ENCODE measurements around the gene PIEZO1. TPM values are rescaled to one million over a fixed set of nuclear protein-coding genes. Genes with fewer than 3 reads are reported as not detected.

The PIEZO1 gene
- total RNA-seq, 2 experiments from 2014 or later, result 269 to 347 TPM

DNA sequence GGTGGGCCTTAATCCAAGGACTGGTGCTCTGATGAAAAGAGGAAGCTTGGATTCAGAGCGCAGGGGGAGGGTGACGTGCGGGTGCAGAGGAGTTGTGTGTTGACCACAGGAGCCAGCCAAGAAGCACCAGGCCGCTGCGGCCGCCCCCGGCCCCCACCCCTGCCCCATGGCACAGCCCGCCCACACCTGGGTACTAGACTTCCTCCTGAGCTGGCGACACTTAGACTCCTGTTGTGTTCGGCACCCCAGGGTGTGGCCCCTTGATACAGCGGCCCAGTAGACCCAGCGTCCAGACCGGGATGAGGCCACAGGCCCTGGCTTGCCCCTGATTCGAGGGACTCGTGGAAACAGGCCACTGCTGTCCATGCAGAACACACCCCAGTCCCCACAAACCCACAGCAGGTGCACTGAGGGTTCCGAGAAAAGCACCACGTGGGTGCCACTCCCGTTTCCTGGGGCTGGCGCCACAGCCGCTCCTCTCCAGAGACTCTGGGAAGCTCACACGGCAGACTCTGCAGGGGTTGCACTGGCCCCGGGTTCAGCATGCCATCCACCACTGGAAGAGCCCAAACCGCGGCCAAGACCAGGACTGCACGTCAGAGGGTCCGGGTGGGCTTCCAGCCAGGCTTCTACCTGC, 93.0 kb downstream of the PIEZO1 start:
- CTCF ChIA-PET, result interaction anchor here (2.5 kb wide), 1 partner anchor 10 kb away, joined by 6 read pairs; no protein-coding TSS in a partner anchor
- DNase-seq (peak; percentile 68), ATAC-seq (peak; percentile 55)
- Mint-ChIP-seq H3K27ac (peak overlapping the region; percentile 75), H3K4me1 (peaks cover 36% of the 10 kb centered on the region), H3K36me3 (peaks cover 4% of the 10 kb centered on the region), H3K9me3 (ENCODE audit: low read depth) (no peaks in the 10 kb centered on the region), H3K4me3 (no peak overlapping the region), H3K27me3 (peaks cover 4% of the 10 kb centered on the region)

GRCh38 chr16:88691129-88691813, 93.7 kb downstream of the PIEZO1 start:
- Mint-ChIP-seq H3K4me3 (no peak overlapping the region), H3K36me3 (peaks cover 2% of the 10 kb centered on the region), H3K27ac (peak overlapping the region; percentile 2), H3K27me3 (peaks cover 4% of the 10 kb centered on the region), H3K4me1 (peaks cover 38% of the 10 kb centered on the region), H3K9me3 (ENCODE audit: low read depth) (no peaks in the 10 kb centered on the region)
- DNase-seq (no peak), ATAC-seq (no peak)
- CTCF ChIA-PET, result interaction anchor here (2.5 kb wide), 1 partner anchor 10 kb away, joined by 6 read pairs; no protein-coding TSS in a partner anchor

- Mint-ChIP-seq H3K4me1 (peaks cover 38% of the 10 kb centered on the region), H3K27ac (peak overlapping the region; percentile 2), H3K36me3 (no peaks in the 10 kb centered on the region), H3K9me3 (ENCODE audit: low read depth) (no peaks in the 10 kb centered on the region), H3K27me3 (peaks cover 4% of the 10 kb centered on the region), H3K4me3 (no peak overlapping the region)
- DNase-seq, result no peak
- CTCF ChIA-PET, result interaction anchor here (2.5 kb wide), 1 partner anchor 9 kb away, joined by 6 read pairs; no protein-coding TSS in a partner anchor
- no peak for ATAC-seq
Observed at GRCh38 chr16:88690341-88691128, 94.5 kb downstream of the PIEZO1 start.

DNA sequence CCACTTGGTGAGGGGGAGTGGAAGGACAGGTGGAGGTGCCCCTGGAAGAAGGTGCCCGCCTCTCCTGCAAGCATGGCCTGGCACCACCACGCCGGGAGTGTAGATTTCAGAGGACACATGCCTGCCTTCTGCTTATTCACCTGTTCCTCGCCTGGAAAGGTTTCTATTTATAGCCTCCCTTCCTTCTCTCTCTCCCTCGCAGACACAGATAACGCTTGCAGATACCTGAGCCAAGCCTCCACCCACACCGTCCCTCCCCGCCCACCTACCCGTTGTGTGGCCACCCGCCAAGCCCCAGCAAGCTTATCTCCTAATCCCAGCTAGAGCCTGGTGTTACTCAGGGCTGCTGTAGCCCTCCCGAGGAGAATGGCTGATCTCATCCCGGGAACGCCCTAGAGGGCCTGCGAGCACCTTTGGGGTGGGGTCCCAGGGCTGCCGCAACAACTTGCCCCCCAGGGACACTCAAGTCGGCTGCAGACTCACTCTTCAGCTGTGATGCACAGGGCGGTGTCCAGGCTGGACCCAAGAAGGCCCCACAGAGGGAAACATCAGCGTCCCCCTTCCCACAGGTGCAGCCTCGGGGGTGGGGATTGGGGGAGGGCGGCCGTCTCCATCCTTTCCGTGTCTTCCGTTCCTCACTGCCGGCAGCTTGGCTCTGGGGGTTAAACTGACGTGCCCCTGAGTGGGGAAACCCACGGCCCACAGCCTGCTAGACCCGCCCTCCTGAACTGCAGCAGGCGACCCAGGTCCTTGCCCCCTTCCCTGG, 96.8 kb downstream of the PIEZO1 start:
- DNase-seq, result no peak
- Mint-ChIP-seq H3K36me3 (no peaks in the 10 kb centered on the region), H3K27me3 (peaks cover 4% of the 10 kb centered on the region), H3K9me3 (ENCODE audit: low read depth) (no peaks in the 10 kb centered on the region), H3K27ac (no peak overlapping the region), H3K4me3 (no peak overlapping the region), H3K4me1 (peaks cover 50% of the 10 kb centered on the region)
- no peak for ATAC-seq
- CTCF ChIA-PET, result interaction anchor here (0.8 to 4.7 kb wide), 3 partner anchors 14 to 76 kb away, joined by 3 to 58 read pairs (median 3); no protein-coding TSS in a partner anchor

DNA sequence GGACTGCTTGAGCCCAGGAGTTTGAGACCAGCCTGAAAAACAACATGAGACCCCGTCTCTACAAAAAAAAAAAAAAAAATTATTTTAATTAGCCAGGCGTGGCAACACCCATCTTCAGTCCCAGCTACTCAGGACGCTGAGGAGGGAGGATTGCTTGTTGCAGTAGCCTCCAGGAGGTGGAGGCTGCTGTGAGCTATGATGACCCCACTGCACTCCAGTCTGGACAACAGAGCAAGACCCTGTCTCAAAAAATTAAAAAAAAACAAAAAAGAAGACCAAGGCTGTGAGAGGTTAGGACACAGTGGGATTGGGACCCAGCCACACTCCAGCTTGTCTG, 97.4 kb downstream of the PIEZO1 start:
- H3K27me3 Mint-ChIP-seq, result peaks cover 4% of the 10 kb centered on the region
- no peaks in the 10 kb centered on the region for H3K36me3 Mint-ChIP-seq
- H3K4me1 Mint-ChIP-seq, result peaks cover 47% of the 10 kb centered on the region
- H3K4me3 Mint-ChIP-seq, result no peak overlapping the region
- H3K9me3 Mint-ChIP-seq (ENCODE audit: low read depth), result no peaks in the 10 kb centered on the region
- no peak for ATAC-seq
- no peak for DNase-seq
- CTCF ChIA-PET, result interaction anchor here (0.8 to 4.7 kb wide), 4 partner anchors 15 to 117 kb away, joined by 3 to 58 read pairs (median 3); partner anchors contain the start of gene ZC3H18
- no peak overlapping the region for H3K27ac Mint-ChIP-seq

DNA sequence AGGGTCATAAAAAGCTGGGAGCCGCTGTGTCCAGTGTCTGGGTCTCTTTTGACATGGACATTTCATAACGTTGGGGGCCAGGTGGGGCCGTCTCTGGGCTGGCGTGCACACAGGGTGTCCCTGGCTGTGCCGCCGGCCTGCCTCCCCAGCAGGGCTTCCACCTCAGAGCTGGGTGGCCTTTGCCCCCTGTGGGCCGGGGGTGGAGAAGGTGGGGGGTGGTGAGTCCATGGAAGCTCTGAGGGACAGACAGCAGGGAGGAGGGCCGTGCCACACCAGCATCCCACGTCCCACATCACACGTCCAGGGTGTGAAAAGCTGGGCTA, 97.8 kb downstream of the PIEZO1 start:
- Mint-ChIP-seq H3K9me3 (ENCODE audit: low read depth) (no peaks in the 10 kb centered on the region), H3K27me3 (peaks cover 4% of the 10 kb centered on the region), H3K36me3 (peaks cover 2% of the 10 kb centered on the region), H3K4me3 (no peak overlapping the region), H3K27ac (no peak overlapping the region), H3K4me1 (peaks cover 46% of the 10 kb centered on the region)
- DNase-seq (no peak), ATAC-seq (no peak)
- CTCF ChIA-PET, result interaction anchor here (0.8 to 4.7 kb wide), 5 partner anchors 11 to 117 kb away, joined by 3 to 58 read pairs (median 3); partner anchors contain the start of gene ZC3H18

- Mint-ChIP-seq H3K4me3 (peak within 1 kb of the TSS; percentile 78), H3K4me1 (peaks cover 46% of the 10 kb centered on the region), H3K36me3 (peaks cover 2% of the 10 kb centered on the region), H3K9me3 (ENCODE audit: low read depth) (no peaks in the 10 kb centered on the region), H3K27me3 (peaks cover 4% of the 10 kb centered on the region), H3K27ac (peak within 1 kb of the TSS; percentile 59)
- CTCF ChIA-PET, result interaction anchor here (0.8 to 4.7 kb wide), 6 partner anchors 12 to 116 kb away, joined by 3 to 58 read pairs (median 4); partner anchors contain the start of gene ZC3H18
- peak; percentile 90 for ATAC-seq
- peak; percentile 91 for DNase-seq
Observed at GRCh38 chr16:88686439-88687253, 98.4 kb downstream of the PIEZO1 start, which contains the start of gene SNAI3. Gene SNAI3 (minus strand): TSS chr16:88686507. CDS start chr16:88686406, 101 bp downstream.

DNA sequence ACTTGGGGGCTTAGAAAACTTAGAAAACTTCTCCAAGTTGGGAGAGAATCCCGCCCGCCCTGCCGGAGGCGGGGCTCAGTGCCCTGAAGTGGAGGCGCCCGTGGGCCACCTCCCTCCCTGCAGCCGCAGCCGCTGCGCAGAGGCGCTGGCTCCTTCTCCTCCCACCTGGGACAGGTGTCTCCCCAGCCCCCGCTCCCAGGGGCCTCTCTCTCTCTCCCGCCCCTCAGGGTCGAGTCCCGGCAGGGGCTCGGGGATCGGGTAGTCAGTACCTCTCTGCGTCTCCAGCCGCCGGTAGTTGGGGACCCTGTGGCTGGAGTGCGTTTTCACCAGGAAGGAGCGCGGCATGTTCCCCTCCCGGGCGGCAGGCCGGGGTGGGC, 99.0 kb downstream of the PIEZO1 start:
- Mint-ChIP-seq H3K9me3 (ENCODE audit: low read depth) (no peaks in the 10 kb centered on the region), H3K36me3 (peaks cover 2% of the 10 kb centered on the region), H3K27me3 (peaks cover 4% of the 10 kb centered on the region), H3K4me3 (peak overlapping the region; percentile 78), H3K27ac (peak overlapping the region; percentile 52), H3K4me1 (peaks cover 46% of the 10 kb centered on the region)
- DNase-seq, result peak; percentile 57
- CTCF ChIA-PET, result interaction anchor here (1.0 to 4.7 kb wide), 7 partner anchors 11 to 113 kb away, joined by 3 to 58 read pairs (median 5); partner anchors contain the start of gene MVD
- ATAC-seq, result peak; percentile 44

- Mint-ChIP-seq H3K27ac (peak overlapping the region; percentile 59), H3K36me3 (peaks cover 6% of the 10 kb centered on the region), H3K4me1 (peaks cover 44% of the 10 kb centered on the region), H3K9me3 (ENCODE audit: low read depth) (no peaks in the 10 kb centered on the region), H3K4me3 (peak overlapping the region; percentile 78), H3K27me3 (peaks cover 4% of the 10 kb centered on the region)
- CTCF ChIA-PET, result interaction anchor here (0.9 to 4.7 kb wide), 16 partner anchors 10 to 114 kb away, joined by 3 to 58 read pairs (median 4); partner anchors contain the start of gene MVD
- DNase-seq (peak; percentile 76), ATAC-seq (peak; percentile 4)
Observed at GRCh38 chr16:88685156-88686061, 99.6 kb downstream of the PIEZO1 start.

GRCh38 chr16:88684569-88685155, 100.4 kb downstream of the PIEZO1 start:
- Mint-ChIP-seq H3K4me1 (peaks cover 42% of the 10 kb centered on the region), H3K9me3 (ENCODE audit: low read depth) (no peaks in the 10 kb centered on the region), H3K36me3 (peaks cover 8% of the 10 kb centered on the region), H3K4me3 (peak overlapping the region; percentile 78), H3K27me3 (peaks cover 4% of the 10 kb centered on the region), H3K27ac (no peak overlapping the region)
- ATAC-seq, result no peak
- DNase-seq, result no peak
- CTCF ChIA-PET, result interaction anchor here (0.9 to 4.7 kb wide), 14 partner anchors 10 to 115 kb away, joined by 3 to 58 read pairs (median 4); partner anchors contain the start of gene MVD
